Femur (tissue), 1 donor: ENCODE results near the gene THSD7B.

Experiments
- DNase-seq: peaks from one replicate; pipeline ENCODE4 v3.0.0-alpha.2; 2017

THSD7B gene

GRCh38 chr2:136828162-136828561 lies 62.8 kb downstream of the THSD7B start:
- DNase-seq, result no peak

DNA sequence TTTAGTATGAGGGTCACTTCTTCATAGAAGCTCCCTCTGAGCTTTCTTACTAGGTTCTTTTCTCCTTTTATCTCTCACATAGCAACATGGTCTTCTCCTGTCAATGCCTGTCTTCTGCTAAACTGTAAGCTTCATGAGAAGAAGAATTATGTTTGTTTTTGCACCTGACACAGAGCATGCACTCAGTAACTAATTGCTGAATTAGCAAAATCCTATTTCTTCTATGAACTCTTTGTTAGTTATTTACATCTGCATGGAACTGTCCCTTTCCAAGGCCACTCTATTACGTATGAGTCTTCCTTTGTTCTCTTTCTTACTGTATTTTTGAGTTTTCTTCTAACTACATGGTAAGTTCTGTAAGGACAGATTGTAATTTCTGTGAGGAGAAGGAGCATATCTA lies 63.4 kb downstream of the THSD7B start:
- no peak for DNase-seq

DNA sequence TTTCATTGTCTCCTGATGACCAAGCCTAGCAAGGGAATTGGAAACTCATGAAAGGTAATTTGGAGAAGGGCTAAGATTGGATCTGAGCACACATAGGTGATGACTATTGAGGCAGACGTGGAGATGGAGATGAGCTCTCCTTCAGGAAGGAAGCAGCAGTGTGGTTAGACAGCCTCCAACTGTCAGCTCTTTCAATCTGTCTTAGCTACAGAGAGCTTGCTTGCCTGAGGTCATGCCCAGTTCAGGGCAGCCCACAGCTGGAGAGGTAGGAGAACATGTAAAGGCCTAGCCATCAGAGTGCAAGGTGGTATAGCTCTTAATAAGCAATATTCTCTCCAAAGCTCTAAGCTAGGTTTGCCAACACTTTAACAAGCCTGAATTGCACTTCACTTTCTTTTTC lies 79.2 kb downstream of the THSD7B start:
- DNase-seq, result no peak

DNA sequence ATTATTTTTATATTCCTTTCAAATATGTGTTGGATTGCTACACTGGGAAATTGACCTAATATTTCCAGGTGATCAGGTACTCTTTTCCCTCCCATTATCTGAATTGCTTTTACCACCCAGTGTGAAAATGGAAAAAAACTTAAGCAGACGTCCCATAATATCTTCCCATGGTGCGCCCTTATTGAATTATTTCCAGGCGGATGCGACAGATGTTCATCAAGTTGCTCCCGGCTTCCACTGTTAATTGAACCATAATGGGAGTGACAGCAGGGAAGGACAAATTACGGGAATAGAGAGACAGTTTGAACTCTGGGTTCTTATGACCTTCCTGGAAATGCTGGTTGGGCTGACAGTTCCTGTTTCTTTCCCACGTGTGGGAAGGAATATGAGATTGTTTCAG lies 93.3 kb downstream of the THSD7B start:
- DNase-seq, result no peak

GRCh38 chr2:136860443-136860958 lies 95.2 kb downstream of the THSD7B start:
- DNase-seq, result no peak

DNA sequence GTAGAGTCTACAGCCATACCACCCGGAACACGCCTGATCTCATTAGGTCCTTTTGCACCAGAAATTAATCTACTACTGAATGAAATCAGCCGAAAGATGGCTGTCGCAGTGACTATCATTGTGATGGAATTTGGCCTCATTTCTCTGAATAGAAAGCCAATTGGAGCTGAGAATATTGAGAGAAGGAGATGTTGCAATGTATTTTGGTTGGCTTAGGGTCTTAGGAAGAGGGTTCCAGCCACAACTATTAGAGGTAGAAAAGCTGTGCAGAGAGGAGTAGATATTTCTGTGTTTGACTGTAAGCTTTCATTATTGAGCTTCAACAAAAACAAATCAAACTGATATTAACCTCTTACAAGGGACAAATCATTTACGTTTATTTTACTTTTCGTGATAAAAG lies 98.1 kb downstream of the THSD7B start:
- DNase-seq, result no peak

DNA sequence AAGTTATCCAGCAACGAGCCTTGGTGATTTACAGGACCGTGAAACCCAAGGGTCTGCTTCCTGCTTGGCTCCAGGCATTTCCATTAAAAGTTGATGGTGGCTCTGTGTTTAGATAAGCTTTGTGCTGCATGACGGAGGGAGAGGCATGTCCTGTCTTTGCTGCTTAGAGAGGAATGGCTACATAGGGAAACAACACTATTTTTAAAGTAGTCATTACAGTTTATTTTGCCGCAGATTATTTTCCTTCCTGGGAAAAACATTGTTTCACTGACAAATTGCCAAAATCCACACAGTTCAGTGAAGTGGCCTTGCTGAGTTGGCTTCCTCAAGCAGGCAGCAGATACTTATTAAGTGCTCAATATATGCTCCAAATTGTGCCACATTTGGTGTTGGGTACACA lies 98.5 kb downstream of the THSD7B start:
- DNase-seq, result peak; percentile 19

DNA sequence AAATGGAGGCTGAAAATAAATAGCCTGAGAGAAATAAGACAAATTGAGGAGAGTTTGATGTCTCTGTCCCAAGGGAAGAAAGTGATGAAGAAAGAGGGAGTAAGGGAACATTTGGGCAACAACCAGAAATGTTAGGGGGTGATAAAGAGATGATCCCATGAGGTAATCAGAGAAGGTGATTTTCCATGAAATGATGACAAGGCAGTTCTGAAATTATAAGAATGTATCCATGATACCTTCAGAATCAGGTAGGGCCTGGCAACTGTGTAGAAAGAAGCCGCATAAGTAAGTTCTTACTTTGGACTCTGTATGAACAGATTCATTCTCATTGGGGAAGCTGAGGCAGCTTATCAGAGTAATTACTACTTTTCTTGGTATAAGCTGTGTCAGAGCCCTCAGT lies 106.1 kb downstream of the THSD7B start:
- DNase-seq, result no peak

- DNase-seq, result no peak
Observed at GRCh38 chr2:136874258-136874657, 108.9 kb downstream of the THSD7B start.

GRCh38 chr2:136891100-136891499 lies 125.8 kb downstream of the THSD7B start:
- no peak for DNase-seq

- DNase-seq, result no peak
Observed at GRCh38 chr2:136894007-136894634, 128.8 kb downstream of the THSD7B start.

DNA sequence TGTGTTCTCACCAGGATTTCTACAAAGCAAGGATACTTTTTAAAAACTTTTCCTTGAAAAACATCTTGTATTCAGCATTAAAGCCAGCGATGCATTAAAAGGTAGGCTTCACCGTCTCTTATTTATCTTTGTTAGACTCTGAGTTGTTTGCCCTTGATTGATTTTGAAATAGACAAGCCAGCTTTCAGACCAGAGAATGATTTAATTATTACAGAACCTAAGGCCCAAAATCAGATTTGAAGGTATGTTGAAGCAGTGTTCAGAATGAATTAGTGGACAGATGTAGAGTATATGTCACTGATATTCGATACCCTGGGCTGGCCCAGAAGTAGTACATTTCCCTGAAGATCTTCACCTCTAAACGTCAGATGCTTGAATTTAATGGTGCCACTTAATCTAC lies 136.4 kb downstream of the THSD7B start:
- DNase-seq, result no peak

GRCh38 chr2:136905779-136906178 lies 140.4 kb downstream of the THSD7B start:
- no peak for DNase-seq

- no peak for DNase-seq
Observed at GRCh38 chr2:136909777-136910176, 144.4 kb downstream of the THSD7B start.

DNA sequence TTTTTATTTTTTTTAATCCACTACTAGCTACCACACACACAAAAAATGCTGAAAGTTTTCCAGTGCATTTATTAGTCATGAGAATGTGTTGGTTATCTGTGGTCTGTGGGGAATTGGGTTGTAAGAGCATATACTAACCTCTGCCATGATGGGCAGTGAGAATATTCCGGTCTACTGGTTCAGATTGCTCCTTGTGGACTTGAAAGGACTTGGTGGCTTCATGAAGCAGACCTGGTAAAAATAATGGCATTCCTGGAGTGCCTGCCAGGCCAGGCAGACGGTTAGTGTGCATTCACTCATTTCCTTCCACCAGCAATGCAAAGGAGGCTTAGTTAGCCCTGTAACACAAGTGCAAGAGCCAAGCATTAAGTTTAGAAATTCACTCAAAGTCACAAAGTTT lies 150.8 kb downstream of the THSD7B start:
- no peak for DNase-seq

GRCh38 chr2:136917411-136917881 lies 152.1 kb downstream of the THSD7B start:
- peak; percentile 76 for DNase-seq

- DNase-seq, result no peak
Observed at GRCh38 chr2:136919682-136920081, 154.3 kb downstream of the THSD7B start.

GRCh38 chr2:136920652-136921333 lies 155.4 kb downstream of the THSD7B start:
- no peak for DNase-seq

- DNase-seq, result no peak
Observed at GRCh38 chr2:136927156-136927555, 161.8 kb downstream of the THSD7B start.

DNA sequence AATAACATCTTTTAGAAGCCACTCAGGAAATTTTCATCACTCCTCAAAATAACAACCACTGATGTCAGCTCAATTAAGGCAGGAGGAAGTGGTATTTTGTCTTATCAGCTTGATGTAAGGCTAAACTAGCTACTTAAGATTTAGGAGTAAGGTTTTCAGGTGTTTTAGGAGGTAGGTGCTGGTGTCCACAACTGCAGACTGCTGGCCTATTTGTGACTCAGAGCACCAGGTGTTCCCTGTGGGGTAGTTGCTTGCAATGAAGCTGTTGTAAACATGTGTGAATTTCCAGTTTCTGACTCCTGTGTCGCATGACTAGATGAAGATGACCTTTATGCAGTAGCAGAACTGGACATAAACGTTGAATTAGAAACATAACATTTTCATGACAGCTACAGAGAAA lies 164.2 kb downstream of the THSD7B start:
- DNase-seq, result no peak

DNA sequence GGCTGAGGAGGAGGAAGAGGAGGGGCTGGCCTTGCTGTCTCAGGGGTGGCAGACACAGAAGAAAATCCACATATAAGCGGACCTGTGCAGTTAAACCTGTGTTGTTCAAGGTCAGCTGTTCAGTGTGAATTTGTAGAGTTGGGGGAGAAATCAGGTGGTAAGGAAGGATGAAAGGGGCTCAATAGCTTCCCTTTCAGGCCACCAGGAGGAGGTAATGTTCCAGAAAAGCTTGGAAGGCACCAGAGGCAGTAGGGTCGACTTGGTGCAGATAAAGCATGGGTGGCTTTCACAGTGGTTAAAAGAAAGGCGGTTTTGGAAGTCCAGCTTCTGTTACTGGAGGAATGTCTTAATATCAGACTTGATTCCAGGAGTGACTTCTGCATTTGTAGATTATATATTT lies 167.4 kb downstream of the THSD7B start:
- no peak for DNase-seq

DNA sequence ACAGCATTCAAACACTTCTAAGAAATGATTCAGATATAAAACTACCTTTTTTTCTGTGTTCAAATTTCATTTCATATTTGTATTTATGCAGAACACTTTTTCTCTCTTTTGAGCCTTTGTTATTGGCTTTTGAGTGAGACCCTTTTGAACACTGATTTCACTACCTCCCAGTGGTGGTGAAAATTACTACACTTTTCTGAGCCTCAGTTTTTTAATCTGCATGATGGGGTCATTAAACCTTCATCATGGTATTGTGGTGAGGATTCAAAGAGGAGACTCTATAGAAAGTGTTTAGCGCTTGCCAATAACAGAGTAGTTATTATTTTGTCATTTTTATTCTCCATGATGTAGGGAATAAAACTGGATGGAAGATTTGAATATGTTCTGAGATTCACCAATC lies 169.8 kb downstream of the THSD7B start:
- no peak for DNase-seq

DNA sequence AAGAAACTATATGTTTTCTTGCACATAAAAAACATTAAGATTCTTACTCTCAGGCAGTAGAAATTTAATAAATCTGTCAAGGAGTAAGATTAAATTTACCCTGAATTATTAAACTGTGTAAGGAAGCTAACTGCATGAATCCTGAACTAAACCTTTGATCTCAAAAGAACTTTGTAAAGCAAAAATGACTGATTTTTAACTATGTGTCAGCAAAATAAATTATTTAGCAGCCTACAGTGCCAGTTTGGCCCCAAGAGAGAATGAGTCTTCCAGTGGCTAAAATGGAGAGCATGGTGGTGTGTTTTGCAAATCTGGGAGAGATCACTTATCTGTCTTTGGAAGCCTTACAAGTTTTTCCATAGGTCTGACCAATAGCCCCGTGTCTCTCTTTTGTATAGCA lies 190.7 kb downstream of the THSD7B start:
- no peak for DNase-seq

DNA sequence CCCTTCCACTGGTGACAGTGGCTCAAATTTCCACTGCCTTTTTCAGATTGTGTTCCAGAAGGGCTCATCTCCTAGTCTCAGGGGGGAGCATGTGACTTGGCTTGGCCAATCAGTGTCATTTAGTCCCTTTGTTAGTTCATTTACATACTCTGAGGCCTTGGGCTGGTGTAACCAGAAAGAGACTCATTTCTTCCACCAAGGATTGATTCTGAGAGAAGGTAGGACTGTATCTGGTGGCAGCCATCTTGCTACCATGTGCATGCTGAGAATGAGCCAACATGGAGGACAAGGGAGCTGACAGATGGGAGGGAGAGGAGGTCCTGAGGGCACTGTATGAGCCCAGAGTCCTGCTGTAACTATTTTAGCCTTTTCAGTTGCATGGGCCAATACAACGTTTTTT lies 191.7 kb downstream of the THSD7B start:
- DNase-seq, result no peak
